A549 (cell line): ENCODE measurements around the gene ARL4A.

Experiments used
- BCL3 ChIP-seq: fragments of >200 bp; sonication (Bioruptor Twin); formaldehyde crosslinking; IDR thresholded peaks from 3 replicates; pipeline ENCODE4 v1.6.1; 2016
- CBX8 ChIP-seq: fragments of 200-600 bp; sonication (generic); IDR thresholded peaks from 2 replicates; pipeline ENCODE4 v1.6.1; 2016
- CTCF ChIP-seq: fragments of >200 bp; sonication (Bioruptor Twin); formaldehyde crosslinking; IDR thresholded peaks from 3 replicates; pipeline ENCODE4 v1.5.1; 2016
- ELK1 ChIP-seq: fragments of 150-350 bp; IDR thresholded peaks from 2 replicates; pipeline ENCODE4 v1.6.1; 2014; ENCODE audit warnings: low read depth, mild to moderate bottlenecking, low read length
- EP300 ChIP-seq, 2 experiments: fragments of >200 bp; sonication (Bioruptor Twin); formaldehyde crosslinking; IDR thresholded peaks; 2 replicates in 1 of 2; 3 replicates in 1 of 2; pipeline ENCODE4 v1.6.1; 2016 to 2017
- JUNB ChIP-seq: fragments of >200 bp; sonication (Bioruptor Twin); formaldehyde crosslinking; IDR thresholded peaks from 2 replicates; pipeline ENCODE4 v1.6.1; 2016
- POLR2A ChIP-seq: IDR thresholded peaks from 2 replicates; pipeline ENCODE4 v1.6.1; 2012; ENCODE audit warnings: mild to moderate bottlenecking, low read length
- RAD21 ChIP-seq, 2 experiments: fragments of >200 bp in 1 of 2; sonication (Bioruptor Twin) in 1 of 2; formaldehyde crosslinking in 1 of 2; IDR thresholded peaks in 1 of 2; conservative IDR thresholded peaks in 1 of 2; 2 replicates in 1 of 2; 3 replicates in 1 of 2; pipeline ENCODE4 v1.6.1; 2012 to 2018; ENCODE audit warnings: inconsistent platforms in 1 of 2
- RARB ChIP-seq: fragments of 250-450 bp; sonication (Bioruptor Pico); IDR thresholded peaks from 2 replicates; pipeline ENCODE4 v1.8.0; 2021; ENCODE audit warnings: mild to moderate bottlenecking, moderate library complexity
- SREBF2 ChIP-seq: fragments of 450-650 bp; IDR thresholded peaks from 2 replicates; pipeline ENCODE4 v1.6.1; 2014; ENCODE audit warnings: mild to moderate bottlenecking, moderate library complexity
- TP53 ChIP-seq: fragments of 250-450 bp; sonication (Bioruptor Pico); IDR thresholded peaks from 2 replicates; pipeline ENCODE4 v1.5.0; 2021; ENCODE audit warnings: mild to moderate bottlenecking, moderate library complexity

GRCh38 chr7:12670743-12671520 is 16.5 kb upstream of the ARL4A start:
- TF ChIP-seq POLR2A (no peak), TP53 (CRISPR knock-in tag) (no peak), CBX8 (no peak), CTCF (no peak), RARB (CRISPR knock-in tag) (no peak), RAD21 (conservative IDR thresholded peaks at IDR 0.05 in 1 of 2, IDR thresholded peaks at IDR 0.05 in 1 of 2) (no peak), BCL3 (no peak), SREBF2 (no peak), ELK1 (no peak), EP300 (IDR thresholded peaks at IDR 0.05) (no peak), JUNB (no peak)
